CD4-positive, CD25-positive, alpha-beta regulatory T cell (primary cell): ENCODE measurements around the gene RAB11FIP2. TPM values are rescaled to one million over a fixed set of nuclear protein-coding genes. Genes with fewer than 3 reads are reported as not detected.

ENCODE experiments used
- ATAC-seq, 2 donors: fragments of 150-1000 bp; cut with Tn5 transposase; one replicate each; pipeline ENCODE4 v1.10.0; 2021; ENCODE audit warnings: low read depth in 2 of 2, moderate number of reproducible peaks in 2 of 2, moderate library complexity in 1 of 2
- DNase-seq, 3 donors: peaks; one replicate each; pipeline versions ENCODE4 v3.0.0 to v3.0.0-alpha.2; 2012 to 2022; ENCODE audit warnings: mixed read lengths in 1 of 3
- H3K27ac ChIP-seq: one replicate; pipeline ENCODE4 v1.7.0; 2013; ENCODE audit warnings: mild to moderate bottlenecking, low read length; ENCODE audit not compliant: insufficient read depth, poor library complexity, severe bottlenecking
- H3K27me3 ChIP-seq: one replicate; pipeline ENCODE4 v1.7.0; 2013; ENCODE audit warnings: low read length; ENCODE audit not compliant: control insufficient read depth, insufficient read depth
- H3K36me3 ChIP-seq: one replicate; pipeline ENCODE4 v1.7.0; 2013; ENCODE audit warnings: mild to moderate bottlenecking, low read length, moderate library complexity; ENCODE audit not compliant: control insufficient read depth, insufficient read depth
- H3K4me1 ChIP-seq: 2 replicates; pipeline ENCODE4 v1.7.0; 2013; ENCODE audit warnings: mild to moderate bottlenecking, low read length; ENCODE audit not compliant: insufficient read depth, control insufficient read depth, poor library complexity, severe bottlenecking
- H3K4me3 ChIP-seq: one replicate; pipeline ENCODE4 v1.7.0; 2013; ENCODE audit warnings: low read depth, mild to moderate bottlenecking, low read length, moderate library complexity
- H3K9me3 ChIP-seq, 2 experiments: 1 replicate in 1 of 2; 2 replicates in 1 of 2; pipeline ENCODE4 v1.7.0; 2013; ENCODE audit warnings: low read length in 2 of 2, mild to moderate bottlenecking in 1 of 2, moderate library complexity in 1 of 2; ENCODE audit not compliant: control insufficient read depth in 2 of 2
- H3K27ac Mint-ChIP-seq, 3 donors: one replicate each; pipeline ENCODE4 v1.8.0; 2020 to 2022; ENCODE audit warnings: mild to moderate bottlenecking in 3 of 3, mixed read lengths in 3 of 3, moderate library complexity in 2 of 3
- H3K27me3 Mint-ChIP-seq: one replicate; pipeline ENCODE4 v1.8.0; 2022; ENCODE audit warnings: mild to moderate bottlenecking, mixed read lengths
- H3K36me3 Mint-ChIP-seq: one replicate; pipeline ENCODE4 v1.8.0; 2020; ENCODE audit warnings: mixed read lengths
- H3K4me1 Mint-ChIP-seq, 4 donors: one replicate each; pipeline ENCODE4 v1.8.0; 2020 to 2022; ENCODE audit warnings: mixed read lengths in 4 of 4, mild to moderate bottlenecking in 1 of 4
- H3K4me3 Mint-ChIP-seq, 4 donors: one replicate each; pipeline ENCODE4 v1.8.0; 2020 to 2022; ENCODE audit warnings: mild to moderate bottlenecking in 4 of 4, mixed read lengths in 4 of 4, moderate library complexity in 3 of 4
- H3K9me3 Mint-ChIP-seq, 7 donors: one replicate each; pipeline ENCODE4 v1.8.0; 2020 to 2022; ENCODE audit warnings: mixed read lengths in 7 of 7, mild to moderate bottlenecking in 3 of 7, moderate library complexity in 2 of 7
- polyA plus RNA-seq, 4 donors: library from polyadenylated mRNA; unstranded; fragments of 300-500 nt; fragmentation: Illumina TruSeq; gene quantifications; one replicate each; pipeline ENCODE4 v1.2.3, GENCODE V29; 2021
- total RNA-seq: library from RNA; stranded (reverse); gene quantifications from one replicate; pipeline ENCODE4 v1.2.3, GENCODE V29; 2022

RAB11FIP2 gene
- total and polyA plus RNA-seq, 5 donors from 2014 or later = 6.0 to 35.2 (median 7.1) TPM

- peak overlapping the region; percentile 85 to 95 (median 90) for H3K4me3 Mint-ChIP-seq
- DNase-seq (no peak), ATAC-seq (no peak)
- Histone ChIP-seq H3K4me3 (peak overlapping the region; percentile 92), H3K27me3 (peaks cover 2% of the 10 kb centered on the region), H3K4me1 (peaks cover 41% of the 10 kb centered on the region), H3K9me3 (no peaks in the 10 kb centered on the region), H3K36me3 (no peaks in the 10 kb centered on the region), H3K27ac (no peak overlapping the region)
- H3K36me3 Mint-ChIP-seq = peaks cover 5% of the 10 kb centered on the region
- H3K4me1 Mint-ChIP-seq = peaks cover 34 to 56% (median 52%) of the 10 kb centered on the region in 4 donors
- H3K9me3 Mint-ChIP-seq = no peaks in the 10 kb centered on the region
- peak overlapping the region; percentile 71 to 94 (median 81) for H3K27ac Mint-ChIP-seq
- peaks cover 10% of the 10 kb centered on the region for H3K27me3 Mint-ChIP-seq
Observed at GRCh38 chr10:118045158-118045836, 1.4 kb downstream of the RAB11FIP2 start.

- DNase-seq (no peak), ATAC-seq (no peak)
- Histone ChIP-seq H3K4me1 (peaks cover 41% of the 10 kb centered on the region), H3K27ac (no peak overlapping the region), H3K27me3 (no peaks in the 10 kb centered on the region), H3K4me3 (no peak overlapping the region), H3K9me3 (no peaks in the 10 kb centered on the region), H3K36me3 (peaks cover 6% of the 10 kb centered on the region)
- H3K27ac Mint-ChIP-seq = no peak overlapping the region
- H3K9me3 Mint-ChIP-seq = no peaks in the 10 kb centered on the region
- peaks cover 36 to 66% (median 60%) of the 10 kb centered on the region in 4 donors for H3K4me1 Mint-ChIP-seq
- H3K27me3 Mint-ChIP-seq = no peaks in the 10 kb centered on the region
- peak overlapping the region in 1 of 4 donors; percentile 85 for H3K4me3 Mint-ChIP-seq
- H3K36me3 Mint-ChIP-seq = peaks cover 14% of the 10 kb centered on the region
Observed at GRCh38 chr10:118042827-118043242, 3.9 kb downstream of the RAB11FIP2 start.

GRCh38 chr10:118042336-118042735 lies 4.4 kb downstream of the RAB11FIP2 start:
- peaks cover 36 to 62% (median 59%) of the 10 kb centered on the region in 4 donors for H3K4me1 Mint-ChIP-seq
- peak overlapping the region; percentile 17 for H3K4me3 ChIP-seq
- H3K27me3 Mint-ChIP-seq = no peaks in the 10 kb centered on the region
- peaks cover 41% of the 10 kb centered on the region for H3K4me1 ChIP-seq
- H3K36me3 ChIP-seq = peaks cover 6% of the 10 kb centered on the region
- no peaks in the 10 kb centered on the region for H3K9me3 Mint-ChIP-seq
- peak overlapping the region in 3 of 4 donors; percentile 7 to 85 (median 49) for H3K4me3 Mint-ChIP-seq
- H3K36me3 Mint-ChIP-seq = peaks cover 14% of the 10 kb centered on the region
- H3K27ac ChIP-seq = no peak overlapping the region
- H3K27ac Mint-ChIP-seq = no peak overlapping the region
- no peaks in the 10 kb centered on the region for H3K27me3 ChIP-seq
- DNase-seq = no peak
- ATAC-seq = no peak
- H3K9me3 ChIP-seq = no peaks in the 10 kb centered on the region

GRCh38 chr10:118041316-118041715 lies 5.4 kb downstream of the RAB11FIP2 start:
- H3K4me1 ChIP-seq = peaks cover 37% of the 10 kb centered on the region
- DNase-seq (no peak), ATAC-seq (no peak)
- Mint-ChIP-seq H3K4me1 (peaks cover 44 to 71% (median 67%) of the 10 kb centered on the region in 4 donors), H3K9me3 (no peaks in the 10 kb centered on the region), H3K27ac (no peak overlapping the region), H3K36me3 (peaks cover 14% of the 10 kb centered on the region), H3K27me3 (no peaks in the 10 kb centered on the region), H3K4me3 (no peak overlapping the region)
- no peaks in the 10 kb centered on the region for H3K9me3 ChIP-seq
- H3K4me3 ChIP-seq = no peak overlapping the region
- no peaks in the 10 kb centered on the region for H3K27me3 ChIP-seq
- no peak overlapping the region for H3K27ac ChIP-seq
- peaks cover 6% of the 10 kb centered on the region for H3K36me3 ChIP-seq

- H3K4me3 ChIP-seq = no peak overlapping the region
- H3K36me3 ChIP-seq = peaks cover 11% of the 10 kb centered on the region
- peaks cover 30 to 50% (median 41%) of the 10 kb centered on the region in 4 donors for H3K4me1 Mint-ChIP-seq
- no peaks in the 10 kb centered on the region for H3K9me3 Mint-ChIP-seq
- H3K36me3 Mint-ChIP-seq = peaks cover 34% of the 10 kb centered on the region
- H3K4me3 Mint-ChIP-seq = no peak overlapping the region
- no peaks in the 10 kb centered on the region for H3K27me3 Mint-ChIP-seq
- H3K27ac ChIP-seq = no peak overlapping the region
- ATAC-seq = no peak
- no peaks in the 10 kb centered on the region for H3K27me3 ChIP-seq
- DNase-seq = no peak
- H3K9me3 ChIP-seq = no peaks in the 10 kb centered on the region
- H3K27ac Mint-ChIP-seq = peak overlapping the region in 1 of 3 donors; percentile 55
- peaks cover 9% of the 10 kb centered on the region for H3K4me1 ChIP-seq
Observed at GRCh38 chr10:118036281-118036875, 10.4 kb downstream of the RAB11FIP2 start.

DNA sequence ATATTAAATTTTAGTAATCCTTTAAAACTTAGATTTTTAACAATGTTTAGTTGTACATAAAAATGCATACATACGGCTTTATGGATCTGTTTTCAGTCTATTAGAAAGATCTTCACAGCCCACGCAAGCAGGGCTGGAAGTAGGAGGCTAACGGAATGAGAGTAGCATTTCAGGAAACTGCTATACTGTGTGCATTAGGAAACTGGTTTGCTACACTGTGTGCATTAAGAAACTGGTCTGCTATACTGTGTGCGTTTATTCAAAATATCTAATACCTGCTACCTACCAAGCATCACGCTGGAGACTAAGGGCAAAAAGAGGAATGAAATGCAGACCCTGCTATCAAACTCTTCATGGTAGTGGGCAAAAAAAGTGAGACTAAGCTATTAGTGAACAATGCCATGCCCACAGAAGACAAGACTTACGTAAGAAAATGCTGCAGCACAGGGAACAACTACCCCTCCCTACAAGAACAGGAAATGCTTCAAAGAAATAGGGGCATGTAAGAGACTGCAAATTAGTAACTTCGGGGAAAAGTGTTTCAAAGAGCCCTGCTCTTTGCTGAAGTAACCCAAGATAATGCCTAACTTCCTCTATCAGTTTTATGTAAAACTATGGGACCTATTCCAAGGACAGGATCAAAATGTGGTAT lies 11.3 kb downstream of the RAB11FIP2 start:
- Histone ChIP-seq H3K27ac (peak overlapping the region; percentile 2), H3K9me3 (no peaks in the 10 kb centered on the region), H3K36me3 (peaks cover 11% of the 10 kb centered on the region), H3K4me3 (no peak overlapping the region), H3K27me3 (no peaks in the 10 kb centered on the region), H3K4me1 (peaks cover 9% of the 10 kb centered on the region)
- DNase-seq (peak in 1 of 3 donors; percentile 77), ATAC-seq (peak; percentile 83 to 87)
- peak overlapping the region in 1 of 4 donors; percentile 36 for H3K4me3 Mint-ChIP-seq
- peaks cover 29 to 50% (median 40%) of the 10 kb centered on the region in 4 donors for H3K4me1 Mint-ChIP-seq
- peak overlapping the region in 2 of 3 donors; percentile 55 to 59 for H3K27ac Mint-ChIP-seq
- no peaks in the 10 kb centered on the region for H3K27me3 Mint-ChIP-seq
- no peaks in the 10 kb centered on the region for H3K9me3 Mint-ChIP-seq
- peaks cover 34% of the 10 kb centered on the region for H3K36me3 Mint-ChIP-seq

DNA sequence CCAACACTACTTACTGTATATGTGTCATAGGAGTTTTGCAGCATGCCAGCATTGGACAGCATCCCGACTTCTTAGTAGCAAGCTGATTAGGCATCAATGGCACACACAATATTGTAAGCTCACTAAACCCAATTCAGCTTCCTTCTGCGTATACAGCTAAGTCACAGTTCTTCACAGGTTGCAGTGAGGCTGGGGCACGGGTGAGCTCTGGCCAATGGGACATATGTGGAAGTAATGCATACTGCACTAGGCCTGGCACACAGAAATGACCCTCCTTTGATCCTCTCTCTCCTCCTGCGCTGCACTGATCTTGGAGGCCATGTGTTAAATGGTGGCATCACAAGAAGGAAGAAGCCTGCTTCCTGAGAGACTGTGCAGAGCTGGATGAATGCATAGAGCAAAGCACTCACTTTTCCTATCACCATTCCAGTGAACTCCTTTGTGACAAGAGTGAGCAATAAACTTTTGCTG lies 11.9 kb downstream of the RAB11FIP2 start:
- Mint-ChIP-seq H3K27me3 (no peaks in the 10 kb centered on the region), H3K9me3 (no peaks in the 10 kb centered on the region), H3K4me1 (peaks cover 27 to 48% (median 40%) of the 10 kb centered on the region in 4 donors), H3K4me3 (no peak overlapping the region), H3K27ac (peak overlapping the region in 1 of 3 donors; percentile 55), H3K36me3 (peaks cover 29% of the 10 kb centered on the region)
- Histone ChIP-seq H3K4me3 (no peak overlapping the region), H3K36me3 (peaks cover 11% of the 10 kb centered on the region), H3K9me3 (no peaks in the 10 kb centered on the region), H3K4me1 (peaks cover 9% of the 10 kb centered on the region), H3K27ac (no peak overlapping the region), H3K27me3 (no peaks in the 10 kb centered on the region)
- ATAC-seq (no peak), DNase-seq (no peak)
